ENCODE results near the gene FTHL17. TPM values are rescaled to one million over a fixed set of nuclear protein-coding genes. Genes with fewer than 3 reads are reported as not detected.

The FTHL17 gene
- total RNA-seq: not detected

DNA sequence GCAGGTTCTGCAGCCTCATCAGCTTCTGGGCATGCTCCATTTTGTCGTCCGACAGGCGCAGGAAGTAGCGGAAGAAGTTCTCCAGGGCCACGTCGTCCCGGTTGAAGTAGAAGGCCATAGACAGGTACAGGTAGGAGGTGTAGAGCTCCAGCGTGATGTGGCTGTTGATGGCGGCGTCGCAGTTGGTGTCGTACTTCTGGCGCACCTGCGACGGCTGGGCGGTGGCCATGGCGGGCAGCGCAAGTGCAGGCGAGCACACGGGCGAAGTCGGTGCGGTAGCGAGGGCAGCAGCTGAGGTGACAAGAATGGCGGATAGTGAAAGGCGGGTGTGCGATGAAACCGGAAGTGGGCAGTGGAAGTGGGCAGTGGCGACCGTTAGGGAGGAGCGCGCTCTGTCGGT lies at the start of gene FTHL17:
TSS of gene FTHL17 (minus strand) at position 317 of the 400 bp plus-strand sequence. CDS start at position 229, 88 bp downstream.
- Mint-ChIP-seq H3K4me3 (no peak within 1 kb of the TSS), H3K9me3 (peaks cover 5% of the 10 kb centered on the region), H3K4me1 (ENCODE audit: low read depth) (peaks cover 12% of the 10 kb centered on the region), H3K27ac (no peak within 1 kb of the TSS), H3K27me3 (ENCODE audit: low read depth) (no peaks in the 10 kb centered on the region), H3K36me3 (ENCODE audit: low read depth) (no peaks in the 10 kb centered on the region)
- CTCF ChIA-PET: no interaction called here
- no peak for DNase-seq
- intact Hi-C loops (cut with micrococcal nuclease): loop anchor here (2.0 kb wide), 1 partner anchor 183 kb away; the partner anchor contains the start of gene TAB3

DNA sequence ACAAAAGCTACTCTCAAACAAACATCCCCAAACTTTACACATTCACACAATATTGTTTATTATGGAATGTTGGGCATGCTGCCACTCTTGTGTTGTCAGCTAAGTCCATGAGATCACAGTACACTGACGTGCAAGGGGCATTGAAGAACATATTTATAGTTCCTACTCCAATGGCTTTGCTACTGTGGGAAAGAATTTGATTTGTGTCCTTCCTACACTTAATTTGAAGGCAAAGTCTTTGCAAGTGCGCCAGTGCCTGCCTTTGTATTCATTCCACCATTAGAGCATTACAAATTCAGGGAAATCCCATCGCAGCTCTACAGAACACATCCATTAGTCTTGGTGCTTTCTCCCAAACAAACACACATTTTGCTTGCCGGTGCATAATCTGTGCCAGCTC lies 45.4 kb upstream of the FTHL17 start:
- no peaks in the 10 kb centered on the region for H3K4me1 Mint-ChIP-seq (ENCODE audit: low read depth)
- CTCF ChIA-PET: no interaction called here

DNA sequence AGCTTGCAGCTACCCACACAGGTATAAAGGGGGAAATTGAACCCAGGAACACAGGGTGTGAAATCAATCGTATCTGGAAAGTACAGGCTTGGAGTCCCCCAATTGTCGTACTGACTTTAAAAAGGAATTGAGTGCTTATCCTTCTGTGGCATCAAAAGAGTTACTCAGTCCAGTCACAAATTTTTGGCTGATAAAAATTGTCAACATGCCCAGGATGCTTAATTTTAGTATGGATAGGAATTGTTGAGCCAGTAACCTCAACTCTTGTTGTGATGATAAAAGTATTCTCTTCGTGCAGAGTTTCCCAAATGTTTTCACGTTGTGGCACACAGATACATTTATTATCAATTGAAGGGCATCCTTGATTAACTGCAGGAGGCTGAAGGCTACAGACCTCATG lies 43.6 kb upstream of the FTHL17 start:
- CTCF ChIA-PET: no interaction called here
- Mint-ChIP-seq H3K36me3 (ENCODE audit: low read depth) (no peaks in the 10 kb centered on the region), H3K27me3 (ENCODE audit: low read depth) (no peaks in the 10 kb centered on the region), H3K4me1 (ENCODE audit: low read depth) (no peaks in the 10 kb centered on the region), H3K4me3 (no peak overlapping the region), H3K9me3 (no peaks in the 10 kb centered on the region), H3K27ac (no peak overlapping the region)
- DNase-seq: no peak
- intact Hi-C loops (cut with micrococcal nuclease): no loop called here

More for the DNA sequence above, 45.4 kb upstream of the FTHL17 start:
- intact Hi-C loops (cut with micrococcal nuclease): no loop called here
- Mint-ChIP-seq H3K27ac (no peak overlapping the region), H3K9me3 (no peaks in the 10 kb centered on the region), H3K27me3 (ENCODE audit: low read depth) (no peaks in the 10 kb centered on the region), H3K4me3 (no peak overlapping the region), H3K36me3 (ENCODE audit: low read depth) (no peaks in the 10 kb centered on the region)
- DNase-seq: no peak

DNA sequence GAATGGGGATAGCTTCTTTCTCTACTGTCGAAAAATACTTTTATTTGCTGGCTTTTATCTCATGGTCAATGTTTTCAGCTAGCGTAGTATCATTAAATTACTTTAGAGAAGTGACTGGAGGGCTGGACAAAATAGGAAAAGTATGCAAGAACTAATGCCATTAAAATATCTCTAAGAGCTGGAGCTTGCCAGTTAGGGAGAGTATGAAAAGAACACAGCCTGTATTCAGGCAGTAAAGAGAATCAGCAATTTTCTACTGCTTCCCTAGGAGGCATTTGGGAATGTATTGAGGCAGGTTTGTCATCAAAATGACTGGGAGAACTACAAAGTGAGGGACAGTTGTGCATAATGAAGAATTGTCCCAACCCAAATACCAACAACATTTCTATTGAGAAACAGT lies 43.0 kb upstream of the FTHL17 start:
- Mint-ChIP-seq H3K9me3 (no peaks in the 10 kb centered on the region), H3K36me3 (ENCODE audit: low read depth) (no peaks in the 10 kb centered on the region), H3K27ac (no peak overlapping the region), H3K4me3 (no peak overlapping the region), H3K4me1 (ENCODE audit: low read depth) (no peaks in the 10 kb centered on the region), H3K27me3 (ENCODE audit: low read depth) (no peaks in the 10 kb centered on the region)
- intact Hi-C loops (cut with micrococcal nuclease): no loop called here
- CTCF ChIA-PET: no interaction called here
- no peak for DNase-seq

DNA sequence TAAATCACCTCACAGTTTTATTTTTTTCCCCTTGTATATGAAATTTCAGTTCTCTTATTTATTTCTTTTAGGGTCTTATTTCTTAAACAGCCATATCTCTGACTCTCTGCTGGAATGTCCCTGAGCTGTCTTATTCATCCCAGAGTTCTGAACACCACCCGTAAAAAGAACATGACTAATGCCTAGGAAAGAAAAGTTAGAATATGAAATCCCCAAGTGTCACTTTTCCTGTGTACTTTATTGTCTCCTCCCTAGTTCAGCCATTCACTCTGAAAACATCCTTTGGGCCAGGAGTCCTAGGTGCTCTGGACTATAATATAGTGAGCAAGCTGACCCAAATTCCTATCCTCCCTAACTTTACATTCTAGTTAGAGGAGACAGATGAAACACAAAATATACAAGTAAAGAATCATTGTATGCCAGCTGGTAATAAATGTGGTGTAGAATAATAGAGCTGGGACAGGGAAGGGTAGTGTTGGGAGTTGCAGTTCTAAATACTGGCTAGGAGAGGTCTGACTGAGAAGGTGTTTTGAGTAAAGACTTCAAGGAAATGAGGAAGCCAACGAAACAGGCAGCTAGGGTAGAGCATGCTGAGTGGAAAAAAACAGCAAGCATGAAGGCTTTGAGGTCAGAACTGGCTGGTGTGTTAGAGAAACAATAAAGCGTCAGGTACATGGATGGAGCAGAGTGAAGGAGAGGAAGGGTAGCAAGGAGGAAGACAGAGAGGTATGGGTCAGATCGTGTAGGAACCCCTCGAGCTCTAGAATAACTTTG lies 40.6 kb upstream of the FTHL17 start:
- no peaks in the 10 kb centered on the region for H3K9me3 Mint-ChIP-seq
- H3K4me1 Mint-ChIP-seq (ENCODE audit: low read depth): no peaks in the 10 kb centered on the region
- no peak overlapping the region for H3K4me3 Mint-ChIP-seq
- CTCF ChIA-PET: no interaction called here
- DNase-seq: no peak
- no peaks in the 10 kb centered on the region for H3K36me3 Mint-ChIP-seq (ENCODE audit: low read depth)
- H3K27ac Mint-ChIP-seq: no peak overlapping the region
- intact Hi-C loops (cut with micrococcal nuclease): no loop called here
- no peaks in the 10 kb centered on the region for H3K27me3 Mint-ChIP-seq (ENCODE audit: low read depth)

DNA sequence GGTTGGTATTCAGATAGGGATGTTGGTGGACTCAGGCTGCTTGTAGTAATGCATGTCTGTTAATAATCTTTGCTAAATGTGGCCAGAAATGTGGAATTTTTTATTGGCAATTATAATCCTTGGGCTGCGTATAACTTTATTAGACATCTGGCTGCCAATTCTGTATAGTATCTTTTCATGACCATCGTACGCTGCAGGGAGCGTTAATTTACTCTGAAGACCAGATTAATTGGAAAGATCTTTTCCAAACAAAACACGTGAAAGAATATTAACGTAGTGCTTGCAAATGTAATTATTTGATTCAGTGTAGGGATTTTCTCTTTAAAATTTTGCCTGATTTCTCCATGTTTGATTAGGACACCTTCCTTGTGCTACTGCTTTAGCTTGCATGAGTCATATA lies 38.8 kb upstream of the FTHL17 start:
- Mint-ChIP-seq H3K9me3 (no peaks in the 10 kb centered on the region), H3K4me1 (ENCODE audit: low read depth) (no peaks in the 10 kb centered on the region), H3K36me3 (ENCODE audit: low read depth) (no peaks in the 10 kb centered on the region), H3K4me3 (no peak overlapping the region), H3K27me3 (ENCODE audit: low read depth) (no peaks in the 10 kb centered on the region), H3K27ac (no peak overlapping the region)
- CTCF ChIA-PET: no interaction called here
- DNase-seq: no peak
- intact Hi-C loops (cut with micrococcal nuclease): no loop called here

DNA sequence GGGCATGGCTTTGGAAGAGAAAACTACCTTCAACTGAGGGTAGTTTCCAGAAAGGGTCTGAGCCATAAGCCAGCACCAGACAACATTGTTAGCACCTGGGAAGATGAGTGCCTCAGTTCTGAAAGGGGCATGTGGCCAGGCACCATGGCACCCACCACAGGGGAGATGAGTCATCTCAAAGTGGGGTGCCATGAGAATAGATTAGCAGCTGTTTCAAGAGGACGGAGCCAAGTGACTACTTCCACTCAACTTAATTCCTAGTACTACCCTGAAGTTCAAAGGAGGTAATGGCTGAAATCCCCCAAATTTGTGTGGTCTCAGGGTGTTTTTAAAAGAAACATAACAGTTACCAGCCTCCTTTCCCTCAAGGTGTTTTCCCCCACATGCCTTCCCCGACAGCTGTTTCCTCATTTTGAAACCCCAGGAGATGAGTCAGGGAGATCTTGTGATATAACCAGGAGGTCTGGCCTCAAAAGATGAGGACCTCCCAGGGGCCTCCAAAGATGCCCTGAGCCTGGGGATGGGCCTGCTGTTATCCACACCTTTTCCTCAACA lies 27.8 kb upstream of the FTHL17 start:
- Mint-ChIP-seq H3K4me1 (ENCODE audit: low read depth) (peaks cover 4% of the 10 kb centered on the region), H3K9me3 (no peaks in the 10 kb centered on the region), H3K36me3 (ENCODE audit: low read depth) (no peaks in the 10 kb centered on the region), H3K27ac (no peak overlapping the region), H3K27me3 (ENCODE audit: low read depth) (no peaks in the 10 kb centered on the region), H3K4me3 (no peak overlapping the region)
- intact Hi-C loops (cut with micrococcal nuclease): loop anchor here (1.0 to 5.0 kb wide), 6 partner anchors 29 to 447 kb away; partner anchors contain the start of genes GK and TAB3
- CTCF ChIA-PET: no interaction called here
- DNase-seq: peak; percentile 67

DNA sequence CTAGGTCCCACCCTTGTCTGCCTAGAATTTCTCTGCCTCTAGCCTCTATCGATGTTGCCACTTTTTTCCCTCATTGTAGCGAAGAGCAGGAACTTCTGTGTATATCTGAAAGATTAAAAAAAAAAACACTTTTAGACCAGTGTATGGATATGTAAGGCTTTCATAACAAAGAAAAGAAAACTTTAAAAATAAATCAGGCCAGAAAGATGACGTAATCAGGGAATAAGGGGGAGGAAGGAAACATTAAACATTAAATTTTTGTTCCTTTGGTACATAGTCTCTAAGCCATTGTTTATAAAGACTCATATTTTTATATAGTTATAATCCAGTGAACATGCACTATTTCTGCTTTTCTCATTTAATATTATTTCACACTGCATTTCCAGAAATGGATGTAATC lies 26.2 kb upstream of the FTHL17 start:
- intact Hi-C loops (cut with micrococcal nuclease): loop anchor here (2.0 to 5.0 kb wide), 3 partner anchors 36 to 445 kb away; partner anchors contain the start of genes GK and TAB3
- peaks cover 4% of the 10 kb centered on the region for H3K4me1 Mint-ChIP-seq (ENCODE audit: low read depth)
- no peak overlapping the region for H3K27ac Mint-ChIP-seq
- H3K36me3 Mint-ChIP-seq (ENCODE audit: low read depth): no peaks in the 10 kb centered on the region
- no peaks in the 10 kb centered on the region for H3K9me3 Mint-ChIP-seq
- no peak overlapping the region for H3K4me3 Mint-ChIP-seq
- DNase-seq: no peak
- CTCF ChIA-PET: no interaction called here
- no peaks in the 10 kb centered on the region for H3K27me3 Mint-ChIP-seq (ENCODE audit: low read depth)

DNA sequence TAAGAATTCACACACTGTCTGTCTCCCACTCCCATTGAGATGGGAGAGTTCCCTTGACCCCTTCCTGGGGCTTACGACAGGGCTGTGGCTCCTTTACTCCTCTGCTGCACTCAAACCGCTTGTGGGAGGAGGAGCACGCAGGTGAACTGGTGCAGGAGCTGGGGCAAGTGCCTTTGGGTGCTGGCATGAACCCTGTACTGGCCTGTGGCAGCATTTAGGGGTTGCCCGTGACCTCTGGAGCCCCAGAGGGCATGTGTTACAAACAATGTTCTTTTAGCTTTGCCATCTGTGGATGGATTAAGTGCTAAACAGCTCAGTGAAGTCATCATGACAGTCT lies 21.8 kb upstream of the FTHL17 start:
- CTCF ChIA-PET: no interaction called here
- Mint-ChIP-seq H3K36me3 (ENCODE audit: low read depth) (no peaks in the 10 kb centered on the region), H3K4me1 (ENCODE audit: low read depth) (no peaks in the 10 kb centered on the region), H3K4me3 (no peak overlapping the region), H3K27me3 (ENCODE audit: low read depth) (no peaks in the 10 kb centered on the region), H3K9me3 (no peaks in the 10 kb centered on the region), H3K27ac (no peak overlapping the region)
- intact Hi-C loops (cut with micrococcal nuclease): no loop called here
- no peak for DNase-seq

DNA sequence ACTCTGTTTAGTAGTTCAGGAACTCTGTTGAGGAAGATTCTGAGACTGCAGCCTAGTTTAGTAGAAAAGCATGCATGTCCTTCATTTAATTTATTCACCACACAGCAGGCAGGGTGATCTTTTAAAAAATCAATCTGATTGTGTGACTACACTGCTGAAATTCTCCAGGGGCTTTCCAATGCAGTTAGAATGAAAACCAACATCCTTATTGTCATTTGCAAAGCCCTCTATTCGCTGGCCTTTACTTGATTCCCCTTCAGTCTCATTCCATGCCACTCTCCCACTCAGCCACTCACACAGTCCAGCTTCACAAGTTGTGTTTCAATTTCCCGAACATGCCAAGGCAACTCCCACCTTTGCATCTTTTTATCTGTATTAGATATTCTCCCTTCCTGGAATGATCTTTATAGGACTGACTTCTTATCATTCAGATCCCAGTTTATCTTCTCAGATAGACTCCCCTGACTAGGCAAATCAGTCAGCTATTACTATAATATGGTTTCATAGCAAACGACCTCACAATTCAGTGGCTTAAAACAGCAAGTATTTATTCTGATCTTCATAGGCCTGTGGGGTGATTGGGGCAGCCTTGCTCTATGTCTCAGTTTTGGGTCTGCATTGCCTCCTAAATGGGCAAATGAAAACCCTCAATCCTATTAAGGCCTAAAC lies 21.3 kb upstream of the FTHL17 start:
- H3K27ac Mint-ChIP-seq: no peak overlapping the region
- no peak overlapping the region for H3K4me3 Mint-ChIP-seq
- CTCF ChIA-PET: no interaction called here
- intact Hi-C loops (cut with micrococcal nuclease): no loop called here
- no peaks in the 10 kb centered on the region for H3K36me3 Mint-ChIP-seq (ENCODE audit: low read depth)
- no peaks in the 10 kb centered on the region for H3K27me3 Mint-ChIP-seq (ENCODE audit: low read depth)
- no peaks in the 10 kb centered on the region for H3K4me1 Mint-ChIP-seq (ENCODE audit: low read depth)
- no peaks in the 10 kb centered on the region for H3K9me3 Mint-ChIP-seq
- DNase-seq: no peak

DNA sequence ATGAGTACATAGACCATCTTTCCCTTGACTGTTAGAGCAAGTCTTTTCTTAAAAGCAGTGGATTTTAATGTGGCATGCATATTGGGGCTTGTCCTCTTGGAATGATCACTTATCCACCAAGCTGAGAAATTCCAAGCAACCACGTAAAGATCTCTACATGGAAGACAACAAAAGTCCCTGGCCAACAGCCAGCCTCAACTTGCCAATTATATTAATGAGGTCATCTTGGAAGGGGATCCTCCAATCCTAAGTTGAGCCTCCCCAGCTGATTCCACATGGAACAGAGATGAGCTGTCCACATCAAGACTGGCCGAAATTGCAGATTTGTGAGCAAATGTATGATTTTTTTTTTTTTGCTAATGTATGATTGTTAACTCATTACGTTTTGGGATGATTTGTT lies 20.6 kb upstream of the FTHL17 start:
- DNase-seq: no peak
- no peaks in the 10 kb centered on the region for H3K27me3 Mint-ChIP-seq (ENCODE audit: low read depth)
- no peak overlapping the region for H3K27ac Mint-ChIP-seq
- no peaks in the 10 kb centered on the region for H3K9me3 Mint-ChIP-seq
- H3K4me1 Mint-ChIP-seq (ENCODE audit: low read depth): no peaks in the 10 kb centered on the region
- intact Hi-C loops (cut with micrococcal nuclease): no loop called here
- H3K4me3 Mint-ChIP-seq: no peak overlapping the region
- CTCF ChIA-PET: no interaction called here
- no peaks in the 10 kb centered on the region for H3K36me3 Mint-ChIP-seq (ENCODE audit: low read depth)

DNA sequence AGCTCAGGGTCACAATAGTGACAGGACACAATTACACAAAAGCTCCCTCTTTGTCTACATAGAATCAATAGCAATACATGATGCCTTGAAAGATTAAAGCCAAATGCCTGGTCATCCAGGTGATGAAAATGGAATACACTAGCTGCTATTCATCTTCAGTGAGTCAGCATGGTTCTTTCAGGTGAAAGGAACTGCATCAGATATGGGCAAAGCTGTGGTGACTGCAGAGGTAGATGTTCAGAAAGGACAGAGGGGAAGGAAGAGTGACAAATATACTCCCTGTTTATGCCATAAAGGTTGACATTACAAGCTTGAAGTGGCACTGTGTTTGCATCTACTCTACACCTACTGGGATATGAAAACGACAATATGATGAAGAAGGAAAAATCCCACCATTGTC lies 20.0 kb upstream of the FTHL17 start:
- intact Hi-C loops (cut with micrococcal nuclease): no loop called here
- Mint-ChIP-seq H3K9me3 (no peaks in the 10 kb centered on the region), H3K27me3 (ENCODE audit: low read depth) (peaks cover under 1% of the 10 kb centered on the region), H3K27ac (no peak overlapping the region), H3K4me3 (no peak overlapping the region), H3K36me3 (ENCODE audit: low read depth) (no peaks in the 10 kb centered on the region), H3K4me1 (ENCODE audit: low read depth) (no peaks in the 10 kb centered on the region)
- no peak for DNase-seq
- CTCF ChIA-PET: no interaction called here

DNA sequence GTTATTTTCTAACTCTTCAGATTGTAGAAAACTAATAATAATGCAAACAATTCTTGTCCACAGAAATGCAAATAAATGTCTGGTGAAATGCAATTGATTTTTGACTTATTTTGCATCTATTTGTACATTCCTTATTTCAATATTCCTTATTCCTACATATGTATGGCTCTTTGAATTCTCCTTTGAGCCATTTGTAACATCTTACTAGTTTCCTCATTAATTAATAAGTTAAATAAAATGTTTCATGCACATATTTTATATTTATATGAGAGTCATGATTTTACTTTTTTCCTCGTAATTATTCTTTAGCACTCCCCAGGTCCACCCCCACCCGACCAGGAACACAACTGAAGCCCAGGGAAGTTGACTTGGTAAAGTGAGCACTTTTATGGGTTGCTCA lies 2.7 kb upstream of the FTHL17 start:
- Mint-ChIP-seq H3K36me3 (ENCODE audit: low read depth) (no peaks in the 10 kb centered on the region), H3K4me1 (ENCODE audit: low read depth) (peaks cover 8% of the 10 kb centered on the region), H3K4me3 (no peak overlapping the region), H3K27me3 (ENCODE audit: low read depth) (no peaks in the 10 kb centered on the region), H3K9me3 (peaks cover 5% of the 10 kb centered on the region), H3K27ac (no peak overlapping the region)
- intact Hi-C loops (cut with micrococcal nuclease): no loop called here
- CTCF ChIA-PET: no interaction called here
- DNase-seq: no peak

Data from activated naive CD4-positive, alpha-beta T cell treated with anti-CD3 and anti-CD28 coated beads for 36 hours (primary cell).